OCI-LY3 (cell line): Measurements from ENCODE around the gene KLHL18.

Experiments used
- H2AFZ ChIP-seq: fragments of 200-600, 300-600 bp; shearing (Covaris generic); 2 replicates; pipeline ENCODE4 v1.6.0; 2014; ENCODE audit warnings: antibody characterized with exemption, low read depth, low read length
- H3K27ac ChIP-seq: fragments of 200-600, 300-600 bp; sonication (generic); 2 replicates; pipeline ENCODE4 v1.5.1; 2014; ENCODE audit warnings: mild to moderate bottlenecking, low read length, moderate library complexity, mixed read lengths
- H3K27me3 ChIP-seq: fragments of 200-600, 300-600 bp; sonication (generic); 2 replicates; pipeline ENCODE4 v1.6.1; 2014; ENCODE audit warnings: low read depth, low read length, mixed read lengths
- H3K36me3 ChIP-seq: fragments of 200-600, 300-600 bp; sonication (generic); replicated peaks from 2 replicates; pipeline ENCODE3; 2014; ENCODE audit warnings: low read depth, low read length, mixed read lengths
- H3K4me1 ChIP-seq: fragments of 300-600, 200-600 bp; sonication (generic); 2 replicates; pipeline ENCODE4 v1.6.1; 2014; ENCODE audit warnings: low read length, mixed read lengths
- H3K4me2 ChIP-seq: fragments of 200-600, 300-600 bp; sonication (generic); 2 replicates; pipeline ENCODE4 v1.6.1; 2014; ENCODE audit warnings: low read length, mixed read lengths
- H3K4me3 ChIP-seq: fragments of 300-600, 200-600 bp; sonication (generic); 2 replicates; pipeline ENCODE4 v1.5.1; 2014; ENCODE audit warnings: antibody characterized with exemption, mild to moderate bottlenecking, low read length, moderate library complexity
- H3K79me2 ChIP-seq: fragments of 300-600, 200-600 bp; shearing (Covaris generic); 2 replicates; pipeline ENCODE4 v1.6.1; 2014; ENCODE audit warnings: mild to moderate bottlenecking, low read length, mixed read lengths
- H3K9ac ChIP-seq: fragments of 300-600, 200-600 bp; shearing (Covaris generic); 2 replicates; pipeline ENCODE4 v1.6.0; 2014; ENCODE audit warnings: mild to moderate bottlenecking, low read length, moderate library complexity
- H3K9me3 ChIP-seq: fragments of 200-600, 300-600 bp; shearing (Covaris generic); 2 replicates; pipeline ENCODE4 v1.6.1; 2014; ENCODE audit warnings: low read length, mixed read lengths; ENCODE audit not compliant: insufficient read depth
- H4K20me1 ChIP-seq: fragments of 200-600, 300-600 bp; sonication (generic); 2 replicates; pipeline ENCODE4 v1.6.1; 2016; ENCODE audit warnings: low read length, mixed read lengths; ENCODE audit not compliant: insufficient read depth
- EZH2phosphoT487 ChIP-seq: fragments of 200-600 bp; shearing (Covaris generic); IDR thresholded peaks from 2 replicates; pipeline ENCODE4 v1.6.1; 2018; ENCODE audit warnings: antibody characterized with exemption, mixed run types, low read depth
- TF ChIP-seq, protein P1 (sequence below): fragments of 200-600, 300-600 bp; sonication (generic); IDR thresholded peaks from 2 replicates; pipeline ENCODE4 v1.5.1; 2014; ENCODE audit warnings: antibody characterized with exemption, low read length, low read depth

KLHL18 gene

DNA sequence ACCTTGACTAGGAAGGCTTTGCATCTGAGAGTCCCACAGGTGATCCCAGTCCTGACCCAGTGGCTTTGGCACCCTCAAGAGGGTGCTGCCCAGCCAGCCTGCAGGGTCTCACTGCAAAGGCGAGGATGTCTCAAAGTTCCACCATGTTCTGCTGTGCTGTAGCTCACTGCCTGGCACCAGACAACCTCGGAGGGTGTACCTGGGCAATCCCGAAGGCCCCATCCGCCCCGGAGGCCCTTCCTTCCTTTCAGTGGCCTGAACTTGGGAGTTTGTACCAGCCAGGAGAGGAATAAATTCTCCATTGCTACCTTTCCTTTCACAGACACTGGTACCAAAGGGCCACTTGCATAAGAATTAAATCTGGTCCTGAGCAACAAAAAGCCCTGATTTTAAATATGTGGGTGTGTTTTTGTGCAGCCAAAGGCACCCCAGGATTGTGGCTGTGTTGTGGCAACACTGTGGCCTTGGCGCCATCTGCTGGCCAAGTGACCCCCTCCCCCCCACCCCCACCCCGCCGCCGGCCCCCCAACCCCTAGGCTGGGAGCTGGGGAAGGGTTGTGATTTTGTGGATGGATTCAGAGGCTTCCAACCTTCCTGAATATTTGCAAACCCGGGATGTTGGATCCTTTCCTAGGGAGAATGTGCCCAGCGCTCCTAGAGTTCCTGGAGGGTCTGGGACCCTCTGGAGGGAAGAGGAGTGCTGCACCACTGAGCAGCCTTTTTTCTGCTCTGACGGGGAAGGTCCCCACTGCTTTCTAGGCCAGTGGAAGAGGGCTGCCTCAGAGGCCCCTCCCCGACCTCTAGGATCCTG is 88.3 kb downstream of the KLHL18 start:
- H3K9ac ChIP-seq: no peak overlapping the region
- H4K20me1 ChIP-seq: no peaks in the 10 kb centered on the region
- no peaks in the 10 kb centered on the region for H3K4me1 ChIP-seq
- H3K27me3 ChIP-seq: 0 out of 2 replicates have a peak, but pooled peaks cover 5% of the 10 kb centered on the region
- no peaks in the 10 kb centered on the region for H3K36me3 ChIP-seq
- no peak overlapping the region for H2AFZ ChIP-seq
- no peak overlapping the region for H3K4me3 ChIP-seq
- H3K79me2 ChIP-seq: no peaks in the 10 kb centered on the region
- TF ChIP-seq EZH2phosphoT487: no peak
- TF ChIP-seq, protein P1, sequence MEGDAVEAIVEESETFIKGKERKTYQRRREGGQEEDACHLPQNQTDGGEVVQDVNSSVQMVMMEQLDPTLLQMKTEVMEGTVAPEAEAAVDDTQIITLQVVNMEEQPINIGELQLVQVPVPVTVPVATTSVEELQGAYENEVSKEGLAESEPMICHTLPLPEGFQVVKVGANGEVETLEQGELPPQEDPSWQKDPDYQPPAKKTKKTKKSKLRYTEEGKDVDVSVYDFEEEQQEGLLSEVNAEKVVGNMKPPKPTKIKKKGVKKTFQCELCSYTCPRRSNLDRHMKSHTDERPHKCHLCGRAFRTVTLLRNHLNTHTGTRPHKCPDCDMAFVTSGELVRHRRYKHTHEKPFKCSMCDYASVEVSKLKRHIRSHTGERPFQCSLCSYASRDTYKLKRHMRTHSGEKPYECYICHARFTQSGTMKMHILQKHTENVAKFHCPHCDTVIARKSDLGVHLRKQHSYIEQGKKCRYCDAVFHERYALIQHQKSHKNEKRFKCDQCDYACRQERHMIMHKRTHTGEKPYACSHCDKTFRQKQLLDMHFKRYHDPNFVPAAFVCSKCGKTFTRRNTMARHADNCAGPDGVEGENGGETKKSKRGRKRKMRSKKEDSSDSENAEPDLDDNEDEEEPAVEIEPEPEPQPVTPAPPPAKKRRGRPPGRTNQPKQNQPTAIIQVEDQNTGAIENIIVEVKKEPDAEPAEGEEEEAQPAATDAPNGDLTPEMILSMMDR: peak; percentile 28
- H3K27ac ChIP-seq: no peak overlapping the region
- no peak overlapping the region for H3K4me2 ChIP-seq
- H3K9me3 ChIP-seq: no peaks in the 10 kb centered on the region

DNA sequence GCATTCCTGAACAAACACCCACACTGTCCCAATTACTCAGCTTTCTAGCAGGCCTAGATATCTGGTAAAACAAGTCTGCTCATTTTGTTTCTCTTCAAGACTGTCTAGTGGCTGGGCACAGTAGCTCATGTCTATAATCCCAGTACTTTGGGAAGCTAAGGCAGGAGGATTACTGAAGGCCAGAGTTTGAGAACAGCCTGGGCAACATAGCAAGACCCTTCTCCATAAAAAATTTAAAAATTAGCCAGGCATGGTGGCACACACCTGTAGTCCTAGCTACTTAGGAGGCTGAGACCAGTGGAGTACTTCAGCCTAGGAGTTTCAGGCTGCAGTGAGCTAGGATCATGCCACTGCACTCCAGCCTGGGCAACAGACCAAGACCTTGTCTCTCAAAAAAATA is 91.8 kb downstream of the KLHL18 start:
- Histone ChIP-seq H3K79me2 (peaks cover 11% of the 10 kb centered on the region), H3K4me3 (no peak overlapping the region), H3K9me3 (no peaks in the 10 kb centered on the region), H3K27ac (no peak overlapping the region), H3K4me2 (no peak overlapping the region), H4K20me1 (no peaks in the 10 kb centered on the region), H3K36me3 (no peaks in the 10 kb centered on the region), H2AFZ (no peak overlapping the region), H3K4me1 (peaks cover 15% of the 10 kb centered on the region), H3K27me3 (0 out of 2 replicates have a peak, but pooled peaks cover 5% of the 10 kb centered on the region), H3K9ac (no peak overlapping the region)
- TF ChIP-seq, protein P1: no peak
- TF ChIP-seq EZH2phosphoT487: no peak

DNA sequence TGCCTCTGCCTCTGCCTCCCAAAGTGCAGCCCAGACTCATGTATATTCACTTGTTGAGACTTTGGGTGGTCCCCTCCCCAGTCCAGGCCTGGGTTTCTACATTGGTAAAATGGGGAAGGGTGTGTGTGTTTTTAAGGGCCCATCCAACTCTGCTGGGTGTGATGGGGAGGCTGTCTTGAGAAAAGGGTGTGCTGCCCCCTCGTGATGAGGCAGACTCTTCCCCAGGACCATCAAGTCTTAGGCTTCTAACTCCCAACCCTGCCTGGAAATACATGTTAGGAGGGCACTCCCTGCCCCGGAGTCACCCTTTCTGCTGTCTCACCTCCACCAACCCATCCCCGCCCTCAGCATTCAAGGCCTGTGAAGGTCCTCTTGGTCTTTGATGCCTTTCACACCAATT is 93.6 kb downstream of the KLHL18 start:
- TF ChIP-seq, protein P1: peak; percentile 33
- no peak for TF ChIP-seq EZH2phosphoT487
- no peak overlapping the region for H3K4me2 ChIP-seq
- peaks cover under 1% of the 10 kb centered on the region; the same call in 1 of the 2 replicates for H4K20me1 ChIP-seq
- no peaks in the 10 kb centered on the region for H3K9me3 ChIP-seq
- H3K79me2 ChIP-seq: peaks cover 26% of the 10 kb centered on the region
- H3K27ac ChIP-seq: no peak overlapping the region
- H3K4me3 ChIP-seq: no peak overlapping the region
- H2AFZ ChIP-seq: no peak overlapping the region
- H3K9ac ChIP-seq: no peak overlapping the region
- 0 out of 2 replicates have a peak, but pooled peaks cover 5% of the 10 kb centered on the region for H3K27me3 ChIP-seq
- H3K4me1 ChIP-seq: peaks cover 17% of the 10 kb centered on the region
- no peaks in the 10 kb centered on the region for H3K36me3 ChIP-seq

DNA sequence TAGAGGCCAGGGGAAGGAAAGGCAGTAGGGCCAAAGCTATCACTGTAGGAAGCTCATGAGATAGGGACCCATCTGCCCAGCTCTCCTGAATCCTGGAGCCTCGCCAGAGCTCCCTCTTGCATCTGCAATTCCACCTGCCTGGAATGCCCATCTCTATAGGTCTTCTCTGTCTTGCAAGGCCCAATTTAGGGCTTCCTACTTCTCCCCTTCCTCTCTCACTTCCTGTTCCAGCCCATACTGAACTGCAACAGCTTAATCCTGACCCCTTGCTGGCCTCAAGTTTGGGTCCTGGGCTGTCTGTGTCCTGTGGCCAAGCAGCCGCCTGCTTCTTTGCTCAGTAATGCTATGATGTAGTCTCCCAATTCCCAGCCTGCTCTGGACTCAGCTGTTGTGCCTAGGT is 94.4 kb downstream of the KLHL18 start:
- Histone ChIP-seq H3K36me3 (no peaks in the 10 kb centered on the region), H3K4me2 (0 out of 2 replicates have a peak overlapping the region, but pooled peaks have one; percentile 16), H3K79me2 (peaks cover 33% of the 10 kb centered on the region), H3K4me1 (peaks cover 24% of the 10 kb centered on the region), H4K20me1 (peaks cover 8% of the 10 kb centered on the region), H3K9me3 (no peaks in the 10 kb centered on the region), H2AFZ (no peak overlapping the region), H3K9ac (no peak overlapping the region), H3K4me3 (no peak overlapping the region), H3K27me3 (no peaks in the 10 kb centered on the region), H3K27ac (no peak overlapping the region)
- no peak for TF ChIP-seq EZH2phosphoT487
- TF ChIP-seq, protein P1: no peak
